HG03108 (cell line): ENCODE results near the gene COL19A1.
"Not testable (repeated sequence)": the region's sequence is repeated elsewhere in the genome, so short reads cannot be mapped to it uniquely, and the experiment has no call there.

Experiments used
- ATAC-seq: cut with Tn5 transposase; IDR thresholded peaks from one replicate; pipeline ENCODE4 v1.9.1; 2021; ENCODE audit warnings: moderate library complexity; ENCODE audit not compliant: unreplicated experiment

The COL19A1 gene

DNA sequence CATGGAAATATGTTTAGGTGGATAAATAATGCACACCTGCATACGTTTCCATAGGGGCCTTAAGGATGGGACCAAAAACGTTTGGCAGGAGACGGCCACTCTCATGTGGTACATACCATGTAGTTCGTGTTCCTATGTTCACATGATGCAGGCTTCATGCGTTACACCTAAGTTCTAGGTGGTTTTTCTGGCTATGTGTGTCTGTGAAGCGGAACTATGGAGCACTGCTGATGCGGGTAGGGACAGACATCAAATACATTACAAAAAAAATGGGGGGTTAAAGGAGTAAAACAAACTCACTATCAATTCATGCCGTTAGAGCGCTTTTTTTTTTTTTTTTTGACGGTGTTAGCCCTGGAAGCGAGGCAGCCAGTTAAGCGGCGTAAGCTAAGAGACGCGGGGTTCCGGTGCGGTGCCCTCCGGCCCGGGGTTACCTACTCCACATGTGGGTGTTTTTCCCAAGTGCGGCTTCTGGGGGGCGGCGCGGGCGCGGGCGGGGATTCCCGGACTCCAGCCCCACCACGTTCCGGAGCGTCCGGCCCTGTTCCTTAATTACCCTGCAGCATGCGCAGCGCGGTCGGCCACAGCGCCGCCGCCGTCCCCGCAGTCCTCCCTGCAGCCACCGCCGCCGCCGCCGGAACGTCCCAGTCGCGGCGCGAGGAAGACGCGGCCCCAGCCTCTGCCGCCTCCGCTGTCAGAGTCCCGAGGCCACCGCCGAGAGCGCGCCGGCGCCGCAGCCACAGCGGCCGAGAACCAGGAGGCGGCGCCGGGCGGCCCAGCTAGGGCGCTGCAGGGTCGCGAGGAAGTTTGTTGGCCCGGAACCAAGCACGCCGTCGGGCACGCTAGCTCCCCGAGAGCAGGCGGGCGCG is 648 bp downstream of the COL19A1 start:
- peak; percentile 43 for ATAC-seq

DNA sequence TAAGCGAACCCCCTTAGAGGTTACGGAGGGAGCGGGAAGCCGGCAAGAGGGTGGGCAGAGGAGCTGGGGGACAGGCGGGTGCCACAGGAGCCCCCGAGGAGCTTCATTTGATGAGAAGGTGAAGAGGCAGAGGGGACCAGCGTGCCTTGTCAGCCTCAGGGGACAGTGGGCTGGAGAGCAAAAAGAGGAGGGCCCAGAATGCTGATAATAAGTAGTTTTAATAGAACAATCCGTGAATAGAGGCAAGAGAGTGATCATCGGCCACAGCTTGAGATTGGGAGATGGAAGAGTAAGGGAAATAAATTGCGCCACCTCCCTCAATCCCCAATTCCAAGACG is 1.3 kb downstream of the COL19A1 start:
- ATAC-seq: no peak

DNA sequence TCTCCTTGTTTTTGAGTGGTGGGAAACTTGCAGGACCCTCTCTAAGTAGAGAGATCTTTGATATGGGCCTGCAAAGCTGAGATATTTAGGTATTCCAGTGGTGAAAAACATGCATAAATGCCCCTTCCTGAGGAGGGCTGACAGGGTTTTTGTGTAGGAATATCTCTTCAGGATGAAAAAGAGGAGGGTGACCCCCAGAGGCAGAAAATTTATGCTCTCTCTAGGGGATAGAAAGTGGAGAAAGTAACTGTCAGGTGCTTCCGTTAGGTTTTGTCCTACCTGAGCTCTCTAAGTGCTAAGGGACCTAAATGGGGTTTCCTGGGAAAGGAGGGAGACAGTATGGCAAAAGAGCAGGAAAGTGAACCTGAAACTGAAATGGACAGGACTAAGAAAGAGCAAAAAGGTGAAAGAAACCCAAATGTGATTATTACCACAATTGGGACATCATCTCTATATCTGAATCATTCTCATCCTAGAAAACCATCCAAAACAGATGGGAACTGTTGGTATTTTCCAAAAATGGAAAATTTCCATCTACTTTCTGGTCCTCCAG is 2.0 kb downstream of the COL19A1 start:
- no peak for ATAC-seq

DNA sequence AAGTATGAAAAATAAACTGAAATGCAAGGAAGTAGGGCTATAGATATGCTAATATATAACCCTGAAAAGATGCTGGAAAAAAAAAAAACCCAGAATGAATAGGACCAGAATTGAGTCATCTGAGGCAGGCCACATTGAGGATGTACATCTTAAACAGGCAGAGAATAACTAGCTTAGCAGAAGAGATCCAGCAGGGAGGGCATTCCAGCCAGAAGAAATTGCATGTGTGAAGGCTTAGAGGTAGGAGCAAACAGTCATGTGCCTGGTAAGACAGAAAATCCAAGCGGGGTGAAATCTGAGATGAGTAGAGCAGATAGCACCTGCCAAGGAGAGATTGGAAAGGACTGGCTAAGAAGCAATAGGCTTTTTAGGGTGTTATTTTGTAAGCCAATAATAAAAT is 2.6 kb downstream of the COL19A1 start:
- no peak for ATAC-seq

DNA sequence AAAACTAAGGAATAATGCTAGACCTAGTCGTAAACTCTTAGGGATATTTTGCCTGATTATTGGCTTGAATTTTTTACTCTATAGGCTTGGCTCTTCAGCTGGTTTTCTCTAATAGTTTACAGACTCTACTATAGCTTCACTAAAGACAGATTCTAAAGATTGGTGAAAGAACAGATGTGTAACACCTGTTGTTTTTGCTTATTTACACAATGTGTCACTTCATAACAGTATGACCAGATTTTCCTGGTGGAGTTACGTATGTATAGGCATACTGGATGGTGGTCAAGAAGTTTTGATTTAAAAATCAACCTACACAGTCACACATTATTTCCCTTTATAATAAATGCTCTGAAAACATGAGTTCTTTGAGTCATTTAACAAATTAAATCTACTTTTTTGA is 4.8 kb downstream of the COL19A1 start:
- ATAC-seq: no peak

DNA sequence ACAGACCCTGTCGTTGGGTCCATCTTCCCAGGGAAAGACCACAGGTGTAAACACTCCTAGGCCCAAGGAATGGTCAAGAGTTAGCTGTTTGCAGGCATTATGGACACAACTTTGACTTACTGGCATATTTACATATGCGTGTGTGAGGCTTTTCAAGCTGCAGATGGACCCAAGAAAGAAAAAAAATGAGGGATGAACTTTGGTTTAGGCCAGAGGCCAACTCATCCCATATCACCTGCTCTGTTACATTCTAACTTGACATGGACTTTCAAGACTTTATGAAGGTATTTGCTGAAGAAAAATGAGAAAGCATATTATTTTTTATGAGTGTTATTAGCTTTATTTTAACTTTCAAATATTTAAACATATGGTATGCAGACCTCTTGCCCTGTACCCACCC is 6.9 kb downstream of the COL19A1 start:
- no peak for ATAC-seq

DNA sequence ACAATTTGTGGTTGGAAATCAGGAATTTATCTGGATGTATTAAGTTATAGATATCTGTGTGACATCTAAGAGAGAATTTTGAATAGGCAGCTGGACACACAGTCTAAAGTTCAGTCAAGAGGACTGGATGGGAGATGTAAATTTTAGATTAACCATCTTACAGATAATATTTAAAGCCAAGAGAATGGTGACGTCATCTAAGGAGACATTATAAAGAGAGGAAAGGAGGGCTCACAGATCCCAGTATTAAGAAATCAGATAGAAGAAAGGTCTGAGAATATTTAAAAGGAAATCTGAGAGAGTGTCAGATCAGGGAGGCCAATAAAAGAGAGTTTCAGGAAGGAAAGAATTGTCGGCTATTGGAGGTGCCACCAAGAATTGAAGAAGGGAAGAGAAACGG is 9.4 kb downstream of the COL19A1 start:
- ATAC-seq: no peak

DNA sequence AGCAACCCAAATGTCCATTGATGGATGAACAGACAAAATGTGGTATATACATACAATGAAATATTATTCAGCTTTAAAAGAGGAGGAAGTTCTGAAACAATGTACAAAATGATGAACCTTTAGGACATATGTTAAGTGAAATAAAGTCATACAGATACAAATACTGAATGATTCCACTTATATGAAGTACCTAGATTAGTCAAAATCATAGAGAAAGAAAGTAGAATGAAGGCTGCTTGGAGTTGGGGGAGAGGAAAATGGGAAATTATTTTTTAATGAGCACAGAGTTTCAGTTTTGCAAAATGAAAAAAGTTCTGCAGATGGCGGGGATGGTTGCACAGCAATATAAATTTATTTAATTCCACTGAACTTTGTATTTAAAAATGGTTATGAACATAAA is 12.4 kb downstream of the COL19A1 start:
- no peak for ATAC-seq

DNA sequence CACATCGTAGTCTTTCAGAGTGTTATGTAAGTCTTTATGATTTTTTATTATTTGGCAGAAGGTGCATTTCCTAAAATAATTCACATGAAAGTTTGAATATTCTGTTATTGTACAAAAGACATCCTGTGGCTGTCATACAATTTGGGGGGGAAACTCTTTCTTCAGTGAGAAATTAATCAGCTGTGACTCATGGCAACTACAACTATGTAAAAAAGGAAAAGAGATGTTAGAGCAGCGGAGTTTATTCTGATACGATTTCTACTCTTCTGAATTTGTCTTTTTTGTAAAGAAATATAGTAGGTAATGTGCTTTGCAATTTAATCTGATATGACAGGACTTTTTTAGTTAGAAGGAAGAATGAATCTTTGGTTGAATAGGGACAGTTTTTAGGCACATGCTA is 14.2 kb downstream of the COL19A1 start:
- peak; percentile 32 for ATAC-seq

DNA sequence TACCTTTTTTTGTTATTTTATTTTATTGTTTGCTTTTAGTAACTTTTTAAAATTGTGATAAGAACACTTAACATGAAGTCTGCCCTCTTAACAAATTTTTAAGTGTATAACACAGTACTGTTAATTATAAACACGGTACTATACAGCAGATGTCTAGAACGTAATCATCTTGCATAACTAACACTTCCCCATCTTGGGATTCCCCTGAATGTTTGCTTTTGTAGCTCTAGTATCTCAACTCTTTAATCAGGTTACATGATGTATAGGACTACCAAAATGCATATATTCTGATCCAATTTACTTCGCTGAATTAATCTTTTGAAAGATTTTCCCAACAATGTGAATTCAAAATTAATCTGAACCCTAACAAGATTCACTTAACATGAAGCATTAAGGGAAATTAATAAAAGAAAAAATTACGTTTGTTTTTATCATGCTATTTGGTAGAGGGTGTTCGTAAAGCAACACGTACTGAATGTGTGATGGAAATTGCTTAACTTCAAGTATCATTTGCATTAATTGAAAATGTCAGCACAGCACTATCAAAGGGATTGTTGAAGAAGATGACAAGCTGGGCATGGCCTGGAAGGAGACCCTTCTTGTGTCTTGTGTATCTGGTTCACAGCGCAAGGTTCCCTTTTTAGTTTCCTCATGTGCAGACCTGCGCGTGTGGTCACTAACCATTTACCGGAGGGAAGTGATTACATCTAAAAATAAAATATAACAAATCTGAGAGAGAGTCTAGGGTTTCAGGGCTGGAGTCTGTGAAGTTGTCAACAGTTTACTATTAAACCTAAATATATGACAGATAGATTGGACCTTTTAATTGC is 15.2 kb downstream of the COL19A1 start:
- peak; percentile 86 for ATAC-seq

DNA sequence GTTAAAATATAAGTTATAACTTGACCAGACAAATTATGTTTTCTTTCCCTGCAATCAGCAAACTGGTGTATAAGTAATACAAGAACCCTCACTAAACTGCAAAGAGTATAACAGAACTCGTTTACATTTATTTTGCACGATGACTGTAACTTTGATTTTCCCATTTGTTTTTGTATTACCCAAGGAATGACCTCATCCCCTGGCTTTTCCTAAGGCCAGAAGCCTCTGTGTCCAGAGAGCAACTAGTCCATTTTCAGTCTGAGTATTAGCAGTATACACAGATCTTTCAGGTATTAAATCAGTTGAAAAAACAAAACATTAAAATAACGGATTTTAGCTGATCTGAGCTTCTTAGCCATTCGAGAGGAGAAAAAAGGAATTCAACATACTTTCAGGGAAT is 17.2 kb downstream of the COL19A1 start:
- no peak for ATAC-seq

DNA sequence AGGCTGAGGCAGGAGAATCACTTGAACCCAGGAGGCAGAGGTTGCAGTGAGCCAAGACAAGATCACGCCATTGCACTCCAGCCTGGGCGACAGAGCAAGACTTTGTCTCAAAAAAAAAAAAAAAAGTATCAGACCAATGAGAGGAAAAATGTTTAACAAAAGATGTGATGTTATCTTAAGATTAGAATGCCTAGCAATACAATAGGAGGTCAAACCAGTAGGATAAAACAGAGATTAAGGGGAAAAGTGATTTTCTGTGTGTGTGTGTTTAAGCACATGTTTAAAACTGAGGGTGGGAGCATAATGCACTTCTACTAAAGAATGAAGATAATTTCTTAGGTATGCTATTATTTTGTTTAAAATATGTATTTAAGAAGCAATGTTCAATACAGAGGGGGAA is 17.9 kb downstream of the COL19A1 start:
- ATAC-seq: no peak

DNA sequence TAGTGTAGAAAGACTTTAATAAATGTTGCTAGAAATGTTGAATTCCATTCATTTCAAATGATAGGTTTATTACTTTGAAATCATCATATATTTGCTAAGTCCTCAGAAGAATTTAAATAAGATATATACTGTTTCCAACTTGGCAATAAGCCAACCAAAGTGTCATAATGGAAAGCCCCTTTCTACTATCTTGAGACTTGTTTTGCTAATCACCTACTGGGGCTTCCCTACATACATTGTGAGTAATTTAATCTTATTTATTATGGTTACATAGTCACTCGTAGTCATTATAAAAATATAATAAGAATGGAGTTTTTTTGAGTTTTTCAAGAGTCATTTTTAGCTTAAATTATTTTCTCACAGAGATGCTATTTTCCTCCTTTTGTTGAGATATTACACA is 20.7 kb downstream of the COL19A1 start:
- no peak for ATAC-seq

DNA sequence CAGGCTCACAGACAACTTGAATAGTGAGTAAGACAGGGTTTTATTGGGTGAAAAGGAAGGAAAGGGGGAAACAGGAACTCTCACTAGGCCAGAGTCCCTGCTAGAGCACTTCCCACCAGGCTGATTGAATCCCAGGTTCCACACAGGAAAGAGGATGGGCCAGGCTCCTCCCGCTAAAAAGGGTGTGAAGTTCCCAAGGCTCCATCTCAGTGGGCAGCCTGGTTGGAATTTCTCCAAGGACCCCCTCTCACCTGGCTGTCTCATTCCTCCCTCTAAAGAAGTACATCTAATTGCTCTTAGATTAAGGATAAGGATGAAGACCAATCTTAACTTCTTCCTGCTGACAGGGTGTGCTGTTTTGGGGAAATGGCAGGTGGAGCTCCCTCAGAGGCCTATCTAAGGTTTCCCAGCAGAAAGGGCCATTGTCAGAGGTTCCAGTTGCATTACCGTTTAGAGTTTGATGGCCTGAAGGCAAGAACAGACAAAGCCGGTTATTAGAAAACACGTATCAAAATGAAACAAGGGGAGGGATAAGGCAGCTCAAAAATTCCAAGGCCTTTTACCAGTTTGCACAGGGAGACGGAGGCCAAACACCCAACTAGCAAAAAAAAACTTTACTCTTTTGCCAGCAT is 21.5 kb downstream of the COL19A1 start:
- ATAC-seq: no peak

DNA sequence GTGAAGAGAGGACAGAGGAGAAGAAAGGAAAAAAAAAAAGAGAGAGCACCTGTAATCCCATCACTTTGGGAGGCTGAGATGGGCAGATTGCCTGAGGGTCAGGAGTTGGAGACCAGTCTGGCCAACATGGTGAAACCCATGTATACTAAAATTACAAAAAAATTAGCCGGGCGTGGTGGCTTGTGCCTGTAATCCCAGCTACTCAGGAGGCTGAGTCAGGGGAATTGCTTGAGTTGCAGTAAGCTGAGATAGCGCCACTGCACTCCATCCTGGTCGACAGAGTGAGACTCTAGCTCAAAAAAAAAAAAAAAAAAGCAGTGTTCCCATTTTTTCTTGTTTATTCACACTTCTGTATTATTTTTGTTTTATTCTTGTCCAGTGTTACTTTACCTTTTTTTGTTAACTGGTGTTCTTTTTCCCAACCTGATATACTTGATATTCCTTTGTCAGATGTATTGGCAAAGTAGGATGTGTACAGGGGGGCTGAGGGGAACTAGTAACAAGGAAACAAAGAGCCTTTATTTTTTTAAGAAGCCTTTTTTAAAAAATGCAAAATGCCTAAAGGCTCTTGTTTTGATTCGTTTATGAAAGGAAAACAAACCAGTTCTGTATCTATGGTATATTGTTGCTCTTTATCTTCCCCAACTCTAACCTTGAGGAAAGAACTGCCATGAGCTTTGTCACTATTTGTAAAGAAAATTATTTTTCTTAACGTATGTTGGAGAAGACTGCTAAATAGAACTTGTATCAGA is 22.3 kb downstream of the COL19A1 start:
- no peak for ATAC-seq

DNA sequence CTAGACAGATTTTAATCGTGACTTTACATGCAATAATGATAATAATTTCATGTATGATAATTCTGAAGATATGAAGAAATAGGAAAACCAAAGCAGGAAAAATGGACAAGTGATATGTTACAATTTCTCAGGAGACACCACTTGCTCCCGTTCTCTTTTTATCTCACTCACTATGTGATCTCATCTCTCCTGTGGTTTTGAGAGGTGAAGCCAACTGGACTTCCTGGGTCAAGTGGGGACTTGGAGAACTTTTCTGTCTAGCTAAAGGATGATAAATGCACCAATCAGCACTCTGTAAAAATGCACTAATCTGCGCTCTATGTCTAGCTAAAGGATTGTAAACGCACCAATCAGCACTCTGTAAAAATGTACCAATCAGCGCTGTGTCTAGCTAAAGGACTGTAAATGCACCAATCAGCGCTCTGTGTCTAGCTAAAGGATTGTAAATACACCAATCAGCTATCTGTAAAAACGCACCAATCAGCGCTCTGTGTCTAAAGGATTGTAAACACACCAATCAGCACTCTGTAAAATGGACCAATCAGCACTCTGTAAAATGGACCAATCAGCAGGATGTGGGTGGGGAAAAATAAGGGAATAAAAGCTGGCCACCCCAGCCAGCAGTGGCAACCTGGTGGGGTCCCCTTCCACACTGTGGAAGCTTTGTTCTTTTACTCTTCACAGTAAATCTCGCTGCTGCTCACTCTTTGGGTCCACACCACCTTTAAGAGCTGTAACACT is 23.0 kb downstream of the COL19A1 start:
- ATAC-seq: not testable (repeated sequence)

DNA sequence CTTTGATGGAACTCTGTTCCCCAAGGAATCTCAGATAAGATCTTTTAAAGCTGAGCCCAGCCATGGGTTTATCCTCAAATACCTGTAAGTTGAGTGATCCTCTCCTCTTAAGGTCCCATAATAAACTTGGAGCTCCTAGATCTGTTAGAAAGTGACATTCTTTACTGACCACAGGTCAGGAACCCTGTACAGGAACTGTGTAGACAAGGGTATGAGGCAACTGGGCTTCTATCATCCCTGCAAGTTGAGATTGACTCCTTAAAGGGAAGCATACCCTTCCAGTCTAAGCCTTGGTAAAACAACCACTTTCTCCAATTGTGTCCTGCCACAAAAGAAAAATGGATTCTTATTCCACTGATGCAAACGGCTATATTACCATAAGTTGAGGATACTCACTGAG is 26.2 kb downstream of the COL19A1 start:
- ATAC-seq: not testable (repeated sequence)

DNA sequence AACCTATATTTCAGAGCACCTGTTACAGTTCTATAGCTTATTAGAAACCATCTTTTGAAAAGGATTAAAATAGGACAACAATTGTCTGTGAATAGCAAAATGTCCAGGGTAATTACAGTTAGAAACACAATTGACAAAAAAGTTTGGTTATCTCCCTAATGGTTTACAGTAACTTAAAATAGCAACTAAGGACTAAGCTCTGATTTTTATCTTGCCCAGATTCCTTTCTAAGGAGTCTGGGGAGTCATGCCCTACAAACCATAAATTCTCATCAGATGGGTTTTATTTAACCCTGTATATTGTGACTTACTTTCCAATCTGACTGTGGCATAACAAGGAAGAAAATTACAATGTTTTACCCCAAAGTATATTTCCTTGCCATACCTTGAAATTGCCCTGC is 26.9 kb downstream of the COL19A1 start:
- not testable (repeated sequence) for ATAC-seq

DNA sequence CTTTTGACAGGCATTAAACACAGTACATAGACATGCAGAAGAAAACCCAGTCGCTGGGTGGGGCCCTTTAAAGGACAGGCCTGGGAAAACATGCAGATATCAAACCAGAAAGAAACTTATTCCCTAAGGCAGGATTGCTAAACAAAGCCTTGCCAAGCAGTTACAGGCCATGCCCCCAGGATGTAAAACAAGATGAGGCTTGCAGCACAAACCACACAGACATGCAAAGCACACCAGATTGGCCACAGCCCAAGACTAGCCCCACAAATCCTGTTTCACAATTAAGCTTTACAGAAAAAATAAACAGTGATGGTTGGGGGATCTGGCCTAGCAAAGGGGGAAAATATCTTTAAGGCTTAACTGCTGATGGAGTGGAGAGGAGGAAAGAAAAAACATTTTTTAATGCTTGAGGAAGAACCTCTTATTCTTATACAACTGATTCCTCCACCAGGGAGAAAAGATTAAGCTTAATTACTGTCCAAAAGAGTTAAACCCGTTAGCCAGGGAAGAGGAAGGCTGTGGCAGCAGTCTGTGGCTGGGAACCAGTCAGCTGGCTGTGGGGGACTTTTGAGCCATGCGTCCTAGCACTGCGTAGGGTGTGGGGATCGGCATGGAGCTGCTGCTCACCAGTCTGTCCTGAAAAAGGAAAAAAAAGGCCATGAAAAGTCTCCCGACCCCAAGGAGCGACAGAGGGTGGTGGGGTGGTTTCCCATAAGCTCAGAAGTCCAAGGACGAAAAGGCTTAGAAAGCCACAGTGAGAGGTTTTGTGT is 28.4 kb downstream of the COL19A1 start:
- no peak for ATAC-seq
